Activated CD4-positive, alpha-beta T cell treated with anti-CD3 and anti-CD28 coated beads, Interleukin-2, amount 50 U/mL, for 4 hours (primary cell): Measurements from ENCODE around the gene SMARCA5.
"Not testable (repeated sequence)": the region's sequence is repeated elsewhere in the genome, so short reads cannot be mapped to it uniquely, and the experiment has no call there.

Source experiments
- DNase-seq, 2 experiments: peaks; one replicate each; pipeline ENCODE4 v3.0.0-alpha.2; 2020

The SMARCA5 gene

GRCh38 chr4:143513314-143514168 is at the start of gene SMARCA5:
SMARCA5 (plus strand) TSS chr4:143513702; CDS start chr4:143513925, 223 bp downstream.
- DNase-seq: peak; percentile 89 to 93

- DNase-seq: no peak
Measured at GRCh38 chr4:143473334-143474126, 40.0 kb upstream of the SMARCA5 start.

- no peak for DNase-seq
Measured at GRCh38 chr4:143477487-143477886, 36.0 kb upstream of the SMARCA5 start.

GRCh38 chr4:143481361-143481760 is 32.1 kb upstream of the SMARCA5 start:
- no peak for DNase-seq

- DNase-seq: no peak
Measured at GRCh38 chr4:143482840-143483239, 30.7 kb upstream of the SMARCA5 start.

GRCh38 chr4:143486314-143486713 is 27.2 kb upstream of the SMARCA5 start:
- no peak for DNase-seq

- DNase-seq: no peak
Measured at GRCh38 chr4:143488687-143489086, 24.8 kb upstream of the SMARCA5 start.

GRCh38 chr4:143489106-143489505 is 24.4 kb upstream of the SMARCA5 start:
- DNase-seq: no peak

GRCh38 chr4:143498021-143498420 is 15.5 kb upstream of the SMARCA5 start:
- DNase-seq: no peak

- DNase-seq: no peak
Measured at GRCh38 chr4:143502231-143502630, 11.3 kb upstream of the SMARCA5 start.

- DNase-seq: no peak
Measured at GRCh38 chr4:143506031-143506430, 7.5 kb upstream of the SMARCA5 start.

GRCh38 chr4:143511906-143512305 is 1.6 kb upstream of the SMARCA5 start:
- no peak for DNase-seq

- DNase-seq: peak in 1 of 2 experiments; percentile 74
Measured at GRCh38 chr4:143512978-143513313, 556 bp upstream of the SMARCA5 start.

GRCh38 chr4:143514169-143514495 is 630 bp downstream of the SMARCA5 start:
- no peak for DNase-seq

GRCh38 chr4:143514497-143514896 is 995 bp downstream of the SMARCA5 start:
- DNase-seq: peak in 1 of 2 experiments; percentile 0

- DNase-seq: no peak
Measured at GRCh38 chr4:143514901-143515300, 1.4 kb downstream of the SMARCA5 start.

- DNase-seq: no peak
Measured at GRCh38 chr4:143515905-143516304, 2.4 kb downstream of the SMARCA5 start.

- DNase-seq: no peak
Measured at GRCh38 chr4:143517764-143518163, 4.3 kb downstream of the SMARCA5 start.

- DNase-seq: no peak
Measured at GRCh38 chr4:143524211-143524610, 10.7 kb downstream of the SMARCA5 start.

- DNase-seq: not testable (repeated sequence)
Measured at GRCh38 chr4:143528046-143528445, 14.5 kb downstream of the SMARCA5 start.

GRCh38 chr4:143531380-143531779 is 17.9 kb downstream of the SMARCA5 start:
- DNase-seq: no peak

GRCh38 chr4:143531788-143532491 is 18.4 kb downstream of the SMARCA5 start:
- no peak for DNase-seq

- no peak for DNase-seq
Measured at GRCh38 chr4:143538979-143539669, 25.6 kb downstream of the SMARCA5 start.
